GM18498 (cell line): ENCODE measurements around the gene CSTPP1.

Source experiments
- ATAC-seq: cut with Tn5 transposase; IDR thresholded peaks from one replicate; pipeline ENCODE4 v1.9.1; 2021; ENCODE audit warnings: mild to moderate bottlenecking, moderate library complexity; ENCODE audit not compliant: unreplicated experiment

Gene CSTPP1

GRCh38 chr11:47176328-47177228, 240.0 kb downstream of the CSTPP1 start, which contains the start of gene ARFGAP2:
Gene ARFGAP2 (minus strand): TSS chr11:47176879. CDS start chr11:47176853, 26 bp downstream.
- ATAC-seq = peak; percentile 93

GRCh38 chr11:47177229-47177845, 240.8 kb downstream of the CSTPP1 start:
- ATAC-seq = peak; percentile 56

GRCh38 chr11:47177846-47178245, 241.3 kb downstream of the CSTPP1 start:
- ATAC-seq = no peak

GRCh38 chr11:47178316-47178715, 241.8 kb downstream of the CSTPP1 start:
- no peak for ATAC-seq

- ATAC-seq = no peak
These were observed 242.4 kb downstream of the CSTPP1 start for GRCh38 chr11:47178737-47179654.

- no peak for ATAC-seq
These were observed 243.1 kb downstream of the CSTPP1 start for GRCh38 chr11:47179655-47179991.

GRCh38 chr11:47180006-47180787, 243.6 kb downstream of the CSTPP1 start:
- ATAC-seq = no peak

- ATAC-seq = no peak
These were observed 244.7 kb downstream of the CSTPP1 start for GRCh38 chr11:47181271-47181670.

- no peak for ATAC-seq
These were observed 245.8 kb downstream of the CSTPP1 start for GRCh38 chr11:47182380-47182779.

- ATAC-seq = no peak
These were observed 246.7 kb downstream of the CSTPP1 start for GRCh38 chr11:47183031-47183856.

- ATAC-seq = no peak
These were observed 247.4 kb downstream of the CSTPP1 start for GRCh38 chr11:47183969-47184368.

GRCh38 chr11:47184711-47185304, 248.2 kb downstream of the CSTPP1 start:
- no peak for ATAC-seq

- ATAC-seq = no peak
These were observed 248.9 kb downstream of the CSTPP1 start for GRCh38 chr11:47185305-47186075.

- no peak for ATAC-seq
These were observed 249.6 kb downstream of the CSTPP1 start, which contains the start of gene PACSIN3 for GRCh38 chr11:47186076-47186699. Gene PACSIN3 (minus strand): TSS chr11:47186434. CDS start chr11:47182727, 3,707 bp downstream.

GRCh38 chr11:47186700-47187695, 250.4 kb downstream of the CSTPP1 start:
- no peak for ATAC-seq

GRCh38 chr11:47187723-47188122, 251.2 kb downstream of the CSTPP1 start:
- no peak for ATAC-seq

- no peak for ATAC-seq
These were observed 251.7 kb downstream of the CSTPP1 start for GRCh38 chr11:47188259-47188658.
